Testis (tissue), 3 donors: ENCODE results near the gene PMM1. TPM values are rescaled to one million over a fixed set of nuclear protein-coding genes. Genes with fewer than 3 reads are reported as not detected.

Experiments
- DNase-seq: peaks from one replicate; pipeline ENCODE4 v3.0.0-alpha.2; 2019
- H3K27ac ChIP-seq, 2 donors: fragments of 200-600 bp; sonication (generic); one replicate each; pipeline ENCODE4 v1.5.1; 2019
- H3K27me3 ChIP-seq: fragments of 200-600 bp; sonication (generic); one replicate; pipeline ENCODE4 v1.5.1; 2019
- H3K36me3 ChIP-seq: fragments of 200-600 bp; sonication (generic); one replicate; pipeline ENCODE4 v1.5.1; 2017; ENCODE audit warnings: low read depth; ENCODE audit errors: missing control alignments
- H3K4me1 ChIP-seq: fragments of 200-600 bp; sonication (generic); one replicate; pipeline ENCODE4 v1.5.1; 2019
- H3K4me3 ChIP-seq, 2 donors: fragments of 200-600 bp; sonication (generic); one replicate each; pipeline ENCODE4 v1.5.1; 2017 to 2019
- H3K9me3 ChIP-seq: fragments of 200-600 bp; sonication (generic); one replicate; pipeline ENCODE4 v1.5.1; 2017
- CTCF ChIP-seq, 3 experiments: fragments of 450-650 bp in 2 of 3; fragments of 200-600 bp in 1 of 3; sonication (generic) in 1 of 3; IDR thresholded peaks; one replicate each; pipeline ENCODE4 v1.5.1; 2016 to 2019; ENCODE audit warnings: antibody characterized with exemption in 3 of 3, mild to moderate bottlenecking in 2 of 3, moderate library complexity in 1 of 3
- POLR2A ChIP-seq: fragments of 450-650 bp; IDR thresholded peaks from one replicate; pipeline ENCODE4 v1.6.1; 2017; ENCODE audit warnings: antibody characterized with exemption, mild to moderate bottlenecking, moderate library complexity
- WGBS, 2 donors: methylation state at CpG; one replicate each; pipeline ENCODE4 v1.1.5; 2018; 5-methylcytosine and 5-hydroxymethylcytosine counted together
- intact Hi-C: fragments of 100-400 bp; cut with DNase I; formaldehyde crosslinking; loops from one replicate; pipeline ENCODE4 v1.15.1; 2023; ENCODE audit warnings: low total_unique reads
- polyA plus RNA-seq: library from polyadenylated mRNA; stranded (reverse); fragments of 350-450 nt; fragmentation: Illumina TruSeq; extraction: RNeasy Lipid Tissue Mini Kit (QIAGEN cat#74804); gene quantifications from one replicate; pipeline ENCODE4 v1.2.3, GENCODE V29; 2014; ENCODE audit warnings: low read depth, low replicate concordance; ENCODE audit not compliant: insufficient read depth
- total RNA-seq, 2 donors: library from RNA; depleted of rRNA; stranded (reverse); fragments of >200 nt; gene quantifications; one replicate each; pipeline ENCODE4 v1.2.3, GENCODE V29; 2016

Gene PMM1
- total and polyA plus RNA-seq, 3 donors from 2014 or later: 44.4 to 82.2 (median 45.7) TPM

- 70 to 87% methylated on average over 7 of the region's 13 CpGs for WGBS, 2 donors
- DNase-seq: no peak
- Histone ChIP-seq H3K9me3 (no peaks in the 10 kb centered on the region), H3K4me3 (no peak overlapping the region), H3K27ac (no peak overlapping the region), H3K4me1 (peaks cover 27% of the 10 kb centered on the region), H3K36me3 (no peaks in the 10 kb centered on the region), H3K27me3 (no peaks in the 10 kb centered on the region)
- TF ChIP-seq POLR2A (no peak), CTCF (IDR thresholded peaks at IDR 0.05) (no peak)
- intact Hi-C loops: no loop called here
These were observed 60.6 kb downstream of the PMM1 start for GRCh38 chr22:41528938-41529561.

GRCh38 chr22:41528132-41528766 is 61.4 kb downstream of the PMM1 start:
- no peak for DNase-seq
- TF ChIP-seq CTCF (IDR thresholded peaks at IDR 0.05): no peak
- TF ChIP-seq POLR2A: no peak
- Histone ChIP-seq H3K4me3 (no peak overlapping the region), H3K36me3 (no peaks in the 10 kb centered on the region), H3K27me3 (no peaks in the 10 kb centered on the region), H3K4me1 (peaks cover 35% of the 10 kb centered on the region), H3K9me3 (no peaks in the 10 kb centered on the region), H3K27ac (no peak overlapping the region)
- WGBS, 2 donors: 92 to 93% methylated on average over 15 to 16 of the region's 16 CpGs
- intact Hi-C loops: no loop called here

Other genes starting within 250 kb of the PMM1 start
- gene TEF, start 207.9 kb downstream of the PMM1 start, total RNA-seq: 10 to 100 TPM; 32.8 to 40.9 TPM
- gene TEF, start 207.9 kb downstream of the PMM1 start, polyA plus RNA-seq: 25.6 TPM
- 10 to 100 TPM; 35.4 to 41.7 TPM for gene TOB2, start 143.0 kb downstream of the PMM1 start, total RNA-seq
- 32.7 TPM for gene TOB2, start 143.0 kb downstream of the PMM1 start, polyA plus RNA-seq
- 10 to 100 TPM; 33.7 to 35.1 TPM for gene PHF5A, start 121.1 kb downstream of the PMM1 start, total RNA-seq
- 42.8 TPM for gene PHF5A, start 121.1 kb downstream of the PMM1 start, polyA plus RNA-seq
- 100 to 1,000 TPM; 133 to 178 TPM for gene ACO2, start 120.7 kb downstream of the PMM1 start, total RNA-seq
- 113 TPM for gene ACO2, start 120.7 kb downstream of the PMM1 start, polyA plus RNA-seq
- 10 to 100 TPM; 23.3 to 24.6 TPM for gene POLR3H, start 45.4 kb downstream of the PMM1 start, total RNA-seq
- gene POLR3H, start 45.4 kb downstream of the PMM1 start, polyA plus RNA-seq: 38.9 TPM
- gene CSDC2, start 28.8 kb downstream of the PMM1 start, total RNA-seq: 10 to 100 TPM; 76.5 to 87.0 TPM
- gene CSDC2, start 28.8 kb downstream of the PMM1 start, polyA plus RNA-seq: 50.1 TPM
- 10 to 100 TPM; 45.3 to 62.6 TPM for gene DESI1, start 31.2 kb upstream of the PMM1 start, total RNA-seq
- 103 TPM for gene DESI1, start 31.2 kb upstream of the PMM1 start, polyA plus RNA-seq
- 100 to 1,000 TPM; 290 to 317 TPM for gene XRCC6, start 31.5 kb upstream of the PMM1 start, total RNA-seq
- 621 TPM for gene XRCC6, start 31.5 kb upstream of the PMM1 start, polyA plus RNA-seq
- gene SNU13, start 99.0 kb upstream of the PMM1 start, total RNA-seq: 100 to 1,000 TPM; 155 to 180 TPM
- 302 TPM for gene SNU13, start 99.0 kb upstream of the PMM1 start, polyA plus RNA-seq
- 100 to 1,000 TPM in 1 of 2 donors, 10 to 100 TPM in 1; 47.6 to 103 TPM for gene MEI1, start 109.7 kb upstream of the PMM1 start, total RNA-seq
- gene MEI1, start 109.7 kb upstream of the PMM1 start, polyA plus RNA-seq: 43.5 TPM
- 10 to 100 TPM; 12.8 to 20.8 TPM for gene CCDC134, start 210.8 kb upstream of the PMM1 start, total RNA-seq
- 15.6 TPM for gene CCDC134, start 210.8 kb upstream of the PMM1 start, polyA plus RNA-seq
- gene SREBF2, start 243.3 kb upstream of the PMM1 start, total RNA-seq: 100 to 1,000 TPM in 1 of 2 donors, 10 to 100 TPM in 1; 79.8 to 119 TPM
- 59.7 TPM for gene SREBF2, start 243.3 kb upstream of the PMM1 start, polyA plus RNA-seq